ENCODE results near the gene LSP1. TPM values are rescaled to one million over a fixed set of nuclear protein-coding genes. Genes with fewer than 3 reads are reported as not detected.

The LSP1 gene
- polyA plus RNA-seq, 1 donor: 20.5 TPM

DNA sequence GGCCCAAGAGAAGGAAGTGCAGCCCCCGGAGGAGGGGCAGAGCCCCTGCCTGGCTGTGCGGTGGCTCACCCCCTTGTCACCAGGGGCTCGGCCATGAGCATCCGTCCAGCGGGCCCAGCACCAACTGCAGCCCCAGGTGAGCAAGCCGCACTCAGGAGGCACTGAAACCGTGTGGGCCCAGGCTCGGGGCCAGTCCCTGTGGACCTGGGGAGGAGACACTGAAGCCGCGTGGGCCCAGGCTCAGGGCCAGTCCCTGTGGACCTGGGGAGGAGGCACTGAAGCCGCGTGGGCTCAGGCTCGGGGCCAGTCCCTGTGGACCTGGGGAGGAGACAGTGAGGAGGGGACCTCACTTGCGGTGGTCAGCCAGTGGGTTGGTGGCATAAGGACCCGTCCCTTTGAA lies 13.9 kb downstream of the LSP1 start:
- Histone ChIP-seq H3K4me1 (ENCODE audit: control insufficient read depth, insufficient read depth, low read length) (peaks cover 6% of the 10 kb centered on the region), H3K27me3 (ENCODE audit: control insufficient read depth, insufficient read depth, low read length) (peaks cover 33% of the 10 kb centered on the region), H3K9me3 (ENCODE audit: control insufficient read depth, low read depth, low read length) (peaks cover 4% of the 10 kb centered on the region), H3K36me3 (ENCODE audit: control insufficient read depth, insufficient read depth, low read length) (no peaks in the 10 kb centered on the region), H3K27ac (ENCODE audit: low read length) (no peak overlapping the region), H3K4me3 (ENCODE audit: low read length) (no peak overlapping the region)
- no CpG with 5 or more reads among the region's 15 CpGs for WGBS (ENCODE audit: insufficient coverage, low lambda C conversion rate)
- DNase-seq: no peak

DNA sequence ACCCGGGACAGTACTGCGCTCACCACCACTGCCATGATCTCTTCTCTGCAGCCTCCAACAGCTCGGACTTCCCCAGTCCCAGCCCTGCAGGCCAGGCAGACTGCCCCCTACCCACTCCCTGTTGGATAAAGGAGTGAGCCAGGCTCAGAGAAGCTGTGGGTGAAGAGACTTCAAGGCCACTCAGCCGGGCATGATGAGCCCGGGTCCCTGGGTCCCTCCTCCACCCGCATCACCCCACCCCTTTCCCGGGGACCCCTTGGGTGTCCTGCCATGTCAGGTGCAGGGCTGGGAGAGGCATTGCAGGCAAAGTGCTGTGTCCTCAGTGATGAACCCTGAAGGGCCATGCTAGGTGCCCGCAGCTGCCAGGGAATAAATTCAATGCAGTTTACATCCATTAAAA lies 14.5 kb downstream of the LSP1 start:
- no peaks in the 10 kb centered on the region for H3K36me3 ChIP-seq (ENCODE audit: control insufficient read depth, insufficient read depth, low read length)
- no peak overlapping the region for H3K4me3 ChIP-seq (ENCODE audit: low read length)

DNA sequence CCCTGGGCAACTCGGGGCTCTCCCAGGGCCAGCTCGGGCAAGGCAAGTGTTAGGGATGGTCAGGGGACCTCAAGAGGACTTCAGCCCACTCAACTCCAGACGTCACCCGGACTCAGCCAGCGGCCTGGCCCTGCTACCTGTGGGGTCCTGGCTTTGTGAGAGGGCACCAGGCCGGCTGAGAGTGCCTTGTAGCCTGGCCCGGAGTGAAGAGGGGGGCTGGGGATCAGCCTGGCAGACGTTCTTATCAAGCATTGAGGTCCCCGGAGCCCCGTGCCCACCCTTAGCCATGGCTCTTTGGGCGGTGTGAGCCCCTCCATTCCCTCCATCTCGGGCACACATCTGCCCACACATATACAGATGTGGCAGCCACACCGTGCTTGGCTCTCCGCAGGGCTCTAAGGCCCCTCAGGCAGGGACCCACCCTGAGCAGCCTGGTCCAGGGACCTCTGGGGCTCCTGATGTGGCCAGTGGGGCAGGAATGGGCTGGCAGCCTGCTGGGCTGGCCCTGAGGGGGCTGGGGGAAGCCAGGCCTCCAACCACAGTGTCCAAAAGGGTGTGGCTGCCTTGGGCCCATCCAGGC lies 15.3 kb downstream of the LSP1 start:
- no peak overlapping the region for H3K27ac ChIP-seq (ENCODE audit: low read length)
- no peak for DNase-seq
- no peak overlapping the region for H3K4me3 ChIP-seq (ENCODE audit: low read length)

More for the DNA sequence above, 14.5 kb downstream of the LSP1 start:
- peaks cover 33% of the 10 kb centered on the region for H3K27me3 ChIP-seq (ENCODE audit: control insufficient read depth, insufficient read depth, low read length)
- no peak for DNase-seq
- H3K9me3 ChIP-seq (ENCODE audit: control insufficient read depth, low read depth, low read length): peaks cover 4% of the 10 kb centered on the region
- H3K27ac ChIP-seq (ENCODE audit: low read length): no peak overlapping the region
- H3K4me1 ChIP-seq (ENCODE audit: control insufficient read depth, insufficient read depth, low read length): peaks cover 6% of the 10 kb centered on the region
- WGBS (ENCODE audit: insufficient coverage, low lambda C conversion rate): no CpG with 5 or more reads among the region's 8 CpGs

DNA sequence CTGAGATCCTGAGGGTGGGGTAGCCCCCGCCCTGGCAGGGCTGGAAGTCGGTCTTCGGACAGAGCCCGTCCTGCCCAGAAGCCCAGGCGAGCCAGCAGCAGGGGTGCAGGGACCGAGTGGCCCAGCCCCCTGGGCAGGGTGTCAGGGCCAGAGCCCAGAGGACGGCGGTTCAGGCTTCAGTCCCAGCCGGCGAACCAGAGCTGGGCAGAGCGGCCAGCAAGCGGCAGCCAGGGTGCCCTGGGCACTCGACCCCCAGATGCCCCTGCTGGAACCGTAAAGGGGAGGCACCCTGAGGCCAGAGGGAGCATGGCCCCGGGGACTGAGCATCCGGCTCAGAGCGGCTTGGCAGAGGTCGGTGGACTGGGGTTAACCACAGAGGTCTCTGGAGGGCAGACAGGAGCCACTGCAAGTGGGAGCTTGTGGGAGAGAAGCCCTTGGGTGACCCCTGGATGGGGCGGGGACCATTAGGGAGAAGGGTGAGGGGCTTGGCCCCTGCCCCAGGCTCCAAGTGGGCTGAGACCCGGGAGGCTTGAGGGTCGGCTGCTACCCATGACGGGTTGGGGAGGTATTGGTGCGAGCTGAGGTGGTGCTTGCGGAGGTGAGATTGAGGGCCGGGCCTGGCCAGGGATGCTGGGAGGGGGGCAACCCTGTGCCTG lies 15.9 kb downstream of the LSP1 start:
- peaks cover under 1% of the 10 kb centered on the region for H3K4me1 ChIP-seq (ENCODE audit: control insufficient read depth, insufficient read depth, low read length)
- no peak for DNase-seq
- H3K4me3 ChIP-seq (ENCODE audit: low read length): no peak overlapping the region
- H3K27me3 ChIP-seq (ENCODE audit: control insufficient read depth, insufficient read depth, low read length): peaks cover 24% of the 10 kb centered on the region
- no peak overlapping the region for H3K27ac ChIP-seq (ENCODE audit: low read length)
- peaks cover 4% of the 10 kb centered on the region for H3K9me3 ChIP-seq (ENCODE audit: control insufficient read depth, low read depth, low read length)
- WGBS (ENCODE audit: insufficient coverage, low lambda C conversion rate): no CpG with 5 or more reads among the region's 25 CpGs
- no peaks in the 10 kb centered on the region for H3K36me3 ChIP-seq (ENCODE audit: control insufficient read depth, insufficient read depth, low read length)

More for the DNA sequence above, 15.3 kb downstream of the LSP1 start:
- Histone ChIP-seq H3K27me3 (ENCODE audit: control insufficient read depth, insufficient read depth, low read length) (peaks cover 26% of the 10 kb centered on the region), H3K9me3 (ENCODE audit: control insufficient read depth, low read depth, low read length) (peaks cover 4% of the 10 kb centered on the region), H3K4me1 (ENCODE audit: control insufficient read depth, insufficient read depth, low read length) (peaks cover 6% of the 10 kb centered on the region), H3K36me3 (ENCODE audit: control insufficient read depth, insufficient read depth, low read length) (no peaks in the 10 kb centered on the region)
- no CpG with 5 or more reads among the region's 14 CpGs for WGBS (ENCODE audit: insufficient coverage, low lambda C conversion rate)

DNA sequence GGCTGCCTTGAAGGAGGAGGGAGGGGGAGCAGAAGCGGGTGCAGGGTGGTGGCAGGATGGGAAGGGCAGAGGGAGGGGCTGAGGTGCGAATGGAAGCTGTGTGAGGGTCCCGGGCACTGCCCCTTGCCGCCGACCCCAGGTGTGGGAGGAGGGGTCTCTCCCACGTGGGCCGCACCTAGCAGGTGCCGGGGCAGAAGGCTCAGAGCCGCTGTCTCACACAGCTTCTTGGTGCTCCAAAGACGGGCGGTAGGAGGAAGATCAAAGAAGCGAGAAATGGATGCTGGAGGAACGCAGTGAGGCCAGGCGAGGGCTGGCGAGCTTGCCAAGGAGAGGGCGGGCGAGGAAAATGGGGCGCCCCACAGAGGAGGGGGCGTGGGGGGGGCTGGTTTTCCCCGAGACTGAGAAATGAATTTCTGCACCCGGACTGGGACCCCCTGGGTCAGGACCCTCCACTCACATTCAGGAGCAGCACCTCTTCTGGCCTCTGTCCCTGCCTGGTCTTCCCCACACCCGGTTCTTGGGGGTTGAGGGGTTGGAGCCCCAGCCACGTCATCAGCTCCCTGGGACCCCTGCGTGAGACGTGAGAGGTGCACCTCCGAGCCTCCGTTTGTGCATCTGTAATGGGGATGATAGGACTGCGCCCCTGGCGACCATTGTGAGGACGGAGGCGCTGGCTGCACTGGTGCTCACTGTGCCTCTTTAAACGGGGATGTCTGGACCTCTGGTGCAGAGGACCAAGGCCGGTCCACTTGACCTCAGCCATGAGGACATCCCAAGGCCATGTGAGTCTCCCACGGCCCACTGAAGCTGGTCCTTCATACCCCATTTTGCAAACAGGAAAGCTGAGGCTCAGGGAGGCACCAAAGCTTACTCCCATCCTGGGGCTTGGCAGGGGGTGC lies 16.8 kb downstream of the LSP1 start:
- H3K27ac ChIP-seq (ENCODE audit: low read length): no peak overlapping the region
- H3K4me1 ChIP-seq (ENCODE audit: control insufficient read depth, insufficient read depth, low read length): no peaks in the 10 kb centered on the region
- DNase-seq: no peak
- no peak overlapping the region for H3K4me3 ChIP-seq (ENCODE audit: low read length)
- WGBS (ENCODE audit: insufficient coverage, low lambda C conversion rate): no CpG with 5 or more reads among the region's 34 CpGs
- H3K9me3 ChIP-seq (ENCODE audit: control insufficient read depth, low read depth, low read length): peaks cover 4% of the 10 kb centered on the region
- H3K36me3 ChIP-seq (ENCODE audit: control insufficient read depth, insufficient read depth, low read length): no peaks in the 10 kb centered on the region
- H3K27me3 ChIP-seq (ENCODE audit: control insufficient read depth, insufficient read depth, low read length): peaks cover 22% of the 10 kb centered on the region

DNA sequence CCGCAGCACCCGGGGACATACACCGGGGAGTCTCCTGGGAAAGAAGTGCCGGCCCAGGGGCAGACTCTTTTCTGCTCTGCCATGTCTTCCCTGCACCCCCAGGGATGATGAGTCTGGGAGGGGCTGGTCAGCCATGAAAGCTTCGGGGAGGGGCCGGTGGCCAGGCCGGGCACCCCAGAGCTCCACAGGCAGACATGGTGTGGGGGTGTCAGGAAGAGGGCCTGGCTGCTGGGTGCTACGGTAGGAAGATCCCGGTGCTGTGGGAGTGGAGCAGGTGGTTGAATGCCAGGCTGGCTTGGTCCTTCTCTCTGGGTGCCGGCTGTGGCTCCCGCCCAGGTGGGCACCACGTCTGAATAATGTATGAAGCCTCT lies 17.4 kb downstream of the LSP1 start:
- no peak overlapping the region for H3K4me3 ChIP-seq (ENCODE audit: low read length)
- WGBS (ENCODE audit: insufficient coverage, low lambda C conversion rate): no CpG with 5 or more reads among the region's 12 CpGs
- H3K27ac ChIP-seq (ENCODE audit: low read length): no peak overlapping the region

DNA sequence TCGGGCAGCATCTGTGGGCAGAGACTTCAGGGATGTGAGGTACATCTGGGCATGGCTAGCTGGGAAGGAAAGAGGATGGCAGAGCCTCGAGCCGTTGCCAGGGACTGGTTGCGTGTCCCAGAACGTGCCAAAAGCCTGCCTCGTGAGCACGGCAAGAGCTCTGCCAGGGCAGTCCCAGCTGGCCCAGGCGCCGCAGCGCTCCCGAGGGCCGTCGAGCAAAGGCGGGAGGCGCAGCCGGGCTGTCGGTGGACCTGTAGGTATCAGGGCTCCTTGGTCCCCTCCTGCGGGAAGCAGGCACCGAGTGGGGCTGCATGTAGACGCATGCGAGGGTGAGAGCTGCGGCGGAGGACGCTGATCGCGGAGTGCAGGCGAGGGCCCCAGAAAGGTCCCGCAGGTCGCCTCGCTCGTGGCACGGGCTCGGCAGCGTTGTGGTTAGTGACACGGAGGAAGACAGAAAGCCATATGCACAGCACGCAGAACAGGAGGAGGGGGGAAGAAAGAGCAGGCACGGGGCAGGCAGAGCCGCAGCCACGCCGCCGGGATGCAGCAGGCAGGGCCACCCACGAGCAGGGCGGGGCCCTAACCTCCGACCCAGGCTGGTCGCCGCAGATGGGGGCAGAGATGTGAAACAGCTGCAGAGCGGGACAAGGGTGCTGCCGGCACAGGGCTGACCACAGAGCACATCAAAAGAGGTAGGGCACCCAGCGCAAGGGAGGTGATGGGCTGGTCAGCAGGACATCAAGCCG lies 18.0 kb downstream of the LSP1 start:
- WGBS (ENCODE audit: insufficient coverage, low lambda C conversion rate): no CpG with 5 or more reads among the region's 50 CpGs
- Histone ChIP-seq H3K4me3 (ENCODE audit: low read length) (no peak overlapping the region), H3K27me3 (ENCODE audit: control insufficient read depth, insufficient read depth, low read length) (peaks cover 21% of the 10 kb centered on the region), H3K9me3 (ENCODE audit: control insufficient read depth, low read depth, low read length) (peaks cover 4% of the 10 kb centered on the region), H3K4me1 (ENCODE audit: control insufficient read depth, insufficient read depth, low read length) (peaks cover 4% of the 10 kb centered on the region), H3K27ac (ENCODE audit: low read length) (no peak overlapping the region), H3K36me3 (ENCODE audit: control insufficient read depth, insufficient read depth, low read length) (no peaks in the 10 kb centered on the region)
- no peak for DNase-seq

More for the DNA sequence above, 17.4 kb downstream of the LSP1 start:
- H3K27me3 ChIP-seq (ENCODE audit: control insufficient read depth, insufficient read depth, low read length): peaks cover 21% of the 10 kb centered on the region
- no peak for DNase-seq
- H3K4me1 ChIP-seq (ENCODE audit: control insufficient read depth, insufficient read depth, low read length): peaks cover 2% of the 10 kb centered on the region
- H3K9me3 ChIP-seq (ENCODE audit: control insufficient read depth, low read depth, low read length): peaks cover 4% of the 10 kb centered on the region
- no peaks in the 10 kb centered on the region for H3K36me3 ChIP-seq (ENCODE audit: control insufficient read depth, insufficient read depth, low read length)

DNA sequence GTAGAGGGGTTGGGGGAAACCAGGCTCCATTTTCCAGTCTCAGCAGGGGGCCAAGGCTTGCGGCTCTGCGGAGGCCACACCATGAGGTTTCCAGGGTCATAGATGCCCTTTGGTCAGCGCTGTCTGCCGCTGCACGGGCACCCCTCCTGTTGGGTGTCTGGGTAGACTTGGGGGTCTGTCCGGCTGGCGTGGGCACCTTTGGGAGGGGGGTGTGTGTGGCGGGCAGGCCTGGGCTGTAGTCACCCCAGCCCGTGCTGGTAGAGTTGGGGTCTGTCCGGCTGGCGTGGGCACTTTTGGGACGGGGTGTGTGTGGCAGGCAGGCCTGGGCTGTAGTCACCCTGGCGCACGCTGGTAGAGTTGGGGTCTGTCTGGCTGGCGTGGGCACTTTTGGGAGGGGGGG lies 18.6 kb downstream of the LSP1 start:
- peaks cover 9% of the 10 kb centered on the region for H3K4me1 ChIP-seq (ENCODE audit: control insufficient read depth, insufficient read depth, low read length)

DNA sequence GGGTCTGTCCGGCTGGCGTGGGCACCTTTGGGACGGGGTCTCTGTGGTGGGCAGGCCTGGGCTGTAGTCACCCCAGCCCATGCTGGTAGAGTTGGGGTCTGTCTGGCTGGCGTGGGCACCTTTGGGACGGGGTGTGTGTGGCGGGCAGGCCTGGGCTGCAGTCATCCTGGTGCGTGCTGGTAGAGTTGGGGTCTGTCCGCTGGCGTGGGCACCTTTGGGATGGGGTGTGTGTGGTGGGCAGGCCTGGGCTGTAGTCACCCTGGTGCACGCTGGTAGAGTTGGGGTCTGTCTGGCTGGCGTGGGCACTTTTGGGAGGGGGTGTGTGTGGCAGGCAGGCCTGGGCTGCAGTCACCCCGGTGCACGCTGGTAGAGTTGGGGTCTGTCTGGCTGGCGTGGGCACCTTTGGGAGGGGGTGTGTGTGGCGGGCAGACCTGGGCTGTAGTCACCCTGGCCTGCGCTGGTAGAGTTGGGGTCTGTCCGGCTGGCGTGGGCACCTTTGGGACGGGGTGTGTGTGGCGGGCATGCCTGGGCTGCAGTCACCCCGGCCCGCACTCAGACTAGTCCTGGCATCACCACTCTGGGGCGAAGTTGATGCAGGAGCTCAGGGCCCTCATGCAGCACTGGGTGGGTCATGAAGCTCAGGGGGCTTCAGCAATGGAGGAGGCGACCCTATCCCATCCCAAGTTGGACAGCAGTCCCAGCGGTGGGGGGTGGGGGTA lies 19.5 kb downstream of the LSP1 start:
- WGBS (ENCODE audit: insufficient coverage, low lambda C conversion rate): no CpG with 5 or more reads among the region's 25 CpGs
- DNase-seq: no peak
- peaks cover 4% of the 10 kb centered on the region for H3K9me3 ChIP-seq (ENCODE audit: control insufficient read depth, low read depth, low read length)
- H3K27ac ChIP-seq (ENCODE audit: low read length): no peak overlapping the region
- H3K4me3 ChIP-seq (ENCODE audit: low read length): no peak overlapping the region
- H3K36me3 ChIP-seq (ENCODE audit: control insufficient read depth, insufficient read depth, low read length): no peaks in the 10 kb centered on the region
- H3K27me3 ChIP-seq (ENCODE audit: control insufficient read depth, insufficient read depth, low read length): peaks cover 21% of the 10 kb centered on the region
- H3K4me1 ChIP-seq (ENCODE audit: control insufficient read depth, insufficient read depth, low read length): peaks cover 14% of the 10 kb centered on the region

More for the DNA sequence above, 18.6 kb downstream of the LSP1 start:
- Histone ChIP-seq H3K27me3 (ENCODE audit: control insufficient read depth, insufficient read depth, low read length) (peaks cover 21% of the 10 kb centered on the region), H3K9me3 (ENCODE audit: control insufficient read depth, low read depth, low read length) (peaks cover 4% of the 10 kb centered on the region), H3K27ac (ENCODE audit: low read length) (no peak overlapping the region), H3K4me3 (ENCODE audit: low read length) (no peak overlapping the region), H3K36me3 (ENCODE audit: control insufficient read depth, insufficient read depth, low read length) (no peaks in the 10 kb centered on the region)
- no CpG with 5 or more reads among the region's 15 CpGs for WGBS (ENCODE audit: insufficient coverage, low lambda C conversion rate)
- no peak for DNase-seq

Data from large intestine (tissue), 3 donors.